Activated T-helper 1 cell treated with Interleukin-2 at 50 U/mL for 16 hours (primary cell): ENCODE data around the gene HTR3B.
A peak's percentile ranks its signal among the peaks of the same experiment; 100 is the strongest.
"Not testable (repeated sequence)": the region's sequence is repeated elsewhere in the genome, so short reads cannot be mapped to it uniquely, and the experiment has no call there.

Source experiments
- DNase-seq: peaks from one replicate; pipeline ENCODE4 v3.0.0-alpha.2; 2020; ENCODE audit warnings: low read depth

HTR3B gene

GRCh38 chr11:113904379-113905101 lies at the start of gene HTR3B:
TSS of gene HTR3B (plus strand) at chr11:113904796. CDS start at chr11:113904934, 138 bp downstream.
- no peak for DNase-seq

- no peak for DNase-seq
Measured at GRCh38 chr11:113855803-113856202, 48.8 kb upstream of the HTR3B start.

DNA sequence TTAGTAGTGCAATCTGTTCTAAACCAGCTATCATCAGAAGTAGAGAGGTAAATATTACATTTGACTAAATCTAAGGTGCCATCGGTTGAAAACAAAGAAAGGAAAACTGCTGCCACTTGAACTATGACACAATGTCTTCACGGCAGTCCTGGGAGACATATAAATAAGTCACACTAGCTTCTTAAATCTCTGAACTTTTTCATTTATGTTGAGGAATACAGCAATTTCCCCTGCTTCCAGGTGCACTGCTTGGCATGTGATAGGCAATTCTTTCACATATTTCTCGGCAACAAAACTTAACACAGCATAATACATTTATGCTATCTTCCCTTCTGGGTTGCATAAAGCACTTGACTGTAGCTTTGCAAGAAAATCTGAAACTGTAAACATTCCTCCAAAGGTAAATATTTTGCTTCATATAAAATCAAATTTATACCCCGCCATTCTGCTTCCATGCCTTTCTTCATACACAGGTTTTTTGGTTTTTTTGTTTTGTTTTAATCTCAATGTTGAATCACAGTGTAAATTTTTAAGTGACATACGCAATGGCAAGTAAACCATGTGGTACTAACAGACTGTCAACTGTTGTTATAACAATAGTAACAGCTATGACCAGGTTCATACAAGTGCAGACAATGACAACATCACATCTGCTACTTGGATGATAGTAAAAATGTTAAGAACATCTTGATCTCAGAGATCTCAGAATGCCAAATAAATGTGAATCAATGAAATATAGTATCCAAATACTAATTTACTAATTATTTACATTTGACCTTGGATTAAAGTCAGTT lies 47.4 kb upstream of the HTR3B start:
- DNase-seq, result no peak

GRCh38 chr11:113859665-113860064 lies 44.9 kb upstream of the HTR3B start:
- no peak for DNase-seq

DNA sequence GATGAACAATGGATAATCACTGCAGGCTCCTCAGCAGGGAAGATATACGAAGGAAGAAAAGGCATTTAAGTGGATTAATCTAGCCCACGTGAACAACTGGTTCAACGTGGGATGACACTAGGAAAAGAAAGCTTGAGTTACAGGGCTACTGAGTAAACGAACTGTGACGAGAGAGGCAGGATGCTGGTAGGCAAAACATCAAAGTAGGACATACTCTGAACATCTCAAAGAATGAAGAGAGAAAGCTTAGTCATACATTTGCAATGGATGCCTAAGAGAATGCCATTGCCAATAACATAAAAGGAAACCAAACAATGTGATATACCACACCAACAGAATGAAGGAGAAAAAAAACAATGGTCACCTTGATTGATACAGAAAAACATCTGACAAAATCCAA lies 42.2 kb upstream of the HTR3B start:
- DNase-seq, result no peak

GRCh38 chr11:113864410-113864809 lies 40.2 kb upstream of the HTR3B start:
- no peak for DNase-seq

DNA sequence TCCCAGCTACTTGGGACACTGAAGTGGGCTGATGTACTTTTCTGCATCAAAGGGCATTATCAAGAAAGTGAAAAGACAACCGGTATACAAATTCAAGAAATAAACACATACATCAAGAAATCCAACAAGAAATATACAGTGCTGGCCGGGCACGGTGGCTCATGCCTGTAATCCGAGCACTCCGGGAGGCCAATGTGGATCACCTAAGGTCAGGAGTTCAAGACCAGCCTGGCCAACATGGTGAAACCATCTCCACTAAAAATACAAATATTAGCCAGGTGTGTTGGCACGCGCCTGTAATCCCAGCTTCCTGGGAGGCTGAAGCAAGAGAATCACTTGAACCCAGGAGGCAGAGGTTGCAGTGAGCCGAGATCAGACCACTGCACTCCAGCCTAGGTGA lies 38.7 kb upstream of the HTR3B start:
- DNase-seq, result no peak

GRCh38 chr11:113867843-113868503 lies 36.6 kb upstream of the HTR3B start:
- no peak for DNase-seq

DNA sequence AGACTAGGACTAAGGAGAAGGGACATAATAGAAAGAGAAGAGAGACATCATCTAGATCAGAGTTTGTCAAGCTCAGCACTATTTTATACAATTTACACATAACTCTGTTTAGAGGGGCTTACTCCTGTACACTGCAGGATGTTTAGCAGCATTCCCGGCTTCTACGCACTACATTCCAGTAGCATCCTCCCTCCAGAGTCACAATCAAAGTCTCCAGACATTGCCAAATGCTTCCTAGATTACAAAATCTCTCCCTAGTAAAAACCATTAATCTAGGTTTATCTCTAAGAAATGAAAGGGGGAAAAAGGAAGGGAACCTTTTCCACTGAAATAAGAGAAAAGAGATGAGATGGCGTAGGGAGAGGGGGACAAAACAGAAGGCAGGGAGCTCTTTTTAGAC lies 33.3 kb upstream of the HTR3B start:
- DNase-seq, result no peak

DNA sequence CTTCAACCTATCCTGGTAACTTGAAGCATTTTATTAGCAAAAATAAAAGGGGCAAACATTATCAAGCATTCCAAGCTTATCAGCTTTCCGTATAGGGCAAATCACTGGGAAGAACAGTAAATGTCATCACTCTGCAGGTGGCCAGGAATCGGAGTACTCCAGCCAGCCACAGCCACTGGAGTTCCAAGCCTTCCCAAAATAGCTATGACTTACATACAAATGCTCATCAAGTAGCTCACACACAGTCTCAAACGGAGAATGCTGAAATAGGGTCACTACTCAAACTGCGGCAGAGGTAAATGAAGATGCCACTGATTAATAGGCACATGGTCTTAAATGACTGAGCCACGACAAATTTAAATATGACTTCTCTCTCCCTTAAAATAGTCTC lies 31.4 kb upstream of the HTR3B start:
- no peak for DNase-seq

- DNase-seq, result no peak
Measured at GRCh38 chr11:113874096-113874495, 30.5 kb upstream of the HTR3B start.

- no peak for DNase-seq
Measured at GRCh38 chr11:113874581-113875233, 29.9 kb upstream of the HTR3B start.

- peak; percentile 71 for DNase-seq
Measured at GRCh38 chr11:113875234-113876073, 29.1 kb upstream of the HTR3B start, which contains the start of gene USP28. TSS of gene USP28 (minus strand) at chr11:113875572. CDS start at chr11:113875501, 71 bp downstream.

DNA sequence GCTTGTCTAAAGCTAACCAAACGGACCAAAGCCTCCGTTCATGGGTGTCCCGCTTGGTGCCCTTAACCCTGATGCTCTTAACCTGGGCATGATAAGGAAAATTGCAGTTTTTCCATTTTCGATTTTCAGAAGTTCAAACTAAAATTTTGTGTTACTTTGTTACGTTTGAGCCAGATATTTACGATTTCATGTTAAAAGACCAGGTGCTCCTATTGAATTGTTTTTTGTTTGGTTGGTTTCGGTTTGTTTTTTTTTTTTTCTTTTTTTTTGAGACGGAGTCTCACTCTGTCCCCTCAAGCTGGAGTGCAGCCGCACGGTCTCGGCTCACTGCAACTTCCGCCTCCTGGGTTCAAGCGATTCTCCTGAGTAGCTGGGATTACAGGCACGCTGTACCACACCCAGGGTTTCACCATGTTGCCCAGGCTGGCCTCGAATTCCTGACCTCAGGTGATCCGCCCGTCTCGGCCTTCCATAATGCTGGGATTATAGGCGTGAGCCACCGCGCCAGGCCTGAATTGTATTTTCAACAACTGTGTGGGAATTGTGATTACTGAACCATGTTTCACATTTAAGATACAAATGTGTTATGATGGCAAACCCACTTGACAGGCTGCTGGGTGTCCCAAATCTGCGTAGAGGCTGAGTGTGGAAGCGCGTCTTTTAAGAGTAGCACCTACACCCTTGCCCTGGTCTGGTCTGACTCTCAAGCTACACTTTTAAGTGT lies 28.4 kb upstream of the HTR3B start:
- no peak for DNase-seq

DNA sequence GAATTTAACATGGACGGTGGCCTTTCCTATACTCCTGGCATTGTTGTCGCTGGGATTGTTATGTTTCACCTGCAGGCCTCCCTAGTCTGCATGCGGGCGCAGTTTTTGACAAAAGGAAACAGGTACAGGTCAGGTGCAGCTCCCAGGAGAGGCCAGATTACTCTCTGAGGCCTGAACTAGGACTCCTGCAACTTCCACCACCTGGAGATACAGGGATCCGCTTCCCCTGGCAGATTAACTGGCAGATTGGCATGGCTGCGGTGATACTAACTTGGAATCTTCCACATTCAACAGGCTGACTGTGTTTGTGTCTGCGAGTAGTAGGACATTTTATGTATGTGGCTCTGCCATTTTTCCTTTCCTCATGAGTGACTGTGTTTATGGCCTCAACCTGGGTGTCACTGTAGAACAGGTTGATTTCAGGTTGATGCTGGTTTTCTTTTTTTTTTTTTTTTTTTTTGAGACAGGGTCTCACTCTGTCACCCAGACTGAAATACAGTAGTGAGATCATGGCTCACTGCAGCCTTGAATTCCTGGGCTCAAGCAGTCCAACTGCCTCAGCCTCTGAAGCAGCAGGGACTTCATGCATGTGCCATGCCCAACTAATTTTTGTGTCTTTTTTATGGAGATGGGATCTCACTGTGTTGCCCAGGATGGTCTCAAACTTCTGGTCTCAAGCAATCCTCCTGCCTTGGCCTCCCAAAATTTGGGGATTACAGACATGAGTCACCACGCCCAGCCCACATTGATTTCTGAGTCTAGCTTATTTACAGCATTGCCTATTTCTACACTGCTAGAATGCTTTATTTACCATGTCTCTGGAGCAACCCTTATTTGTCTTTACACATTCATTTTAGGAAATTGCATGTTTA lies 27.6 kb upstream of the HTR3B start:
- no peak for DNase-seq

GRCh38 chr11:113877670-113878055 lies 26.9 kb upstream of the HTR3B start:
- DNase-seq, result no peak

GRCh38 chr11:113879446-113879845 lies 25.1 kb upstream of the HTR3B start:
- DNase-seq, result not testable (repeated sequence)

DNA sequence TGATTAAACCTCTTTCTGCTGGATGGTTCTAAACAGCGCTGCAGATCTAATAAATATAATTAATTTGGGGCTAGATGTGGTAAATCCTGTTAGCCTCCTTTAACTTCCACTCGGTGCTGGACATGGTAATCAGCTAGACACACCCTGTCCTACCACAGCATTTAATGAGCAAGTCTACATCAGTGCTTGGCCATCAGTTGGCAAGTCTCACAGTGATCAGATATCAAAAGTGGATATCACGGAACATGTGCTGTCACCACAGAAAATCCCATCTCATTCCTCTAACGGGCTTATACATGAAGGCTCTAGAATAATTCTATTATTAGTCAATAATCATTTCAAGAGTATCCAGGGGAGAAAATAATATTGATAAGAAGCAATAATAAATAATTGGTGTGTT lies 23.6 kb upstream of the HTR3B start:
- no peak for DNase-seq

GRCh38 chr11:113881856-113882255 lies 22.7 kb upstream of the HTR3B start:
- no peak for DNase-seq

- no peak for DNase-seq
Measured at GRCh38 chr11:113884361-113884836, 20.2 kb upstream of the HTR3B start.
